Measurements from ENCODE around the gene RASSF5.
A peak's percentile ranks its signal among the peaks of the same experiment; 100 is the strongest.
"Not testable (repeated sequence)": the region's sequence is repeated elsewhere in the genome, so short reads cannot be mapped to it uniquely, and the experiment has no call there.

Gene RASSF5

DNA sequence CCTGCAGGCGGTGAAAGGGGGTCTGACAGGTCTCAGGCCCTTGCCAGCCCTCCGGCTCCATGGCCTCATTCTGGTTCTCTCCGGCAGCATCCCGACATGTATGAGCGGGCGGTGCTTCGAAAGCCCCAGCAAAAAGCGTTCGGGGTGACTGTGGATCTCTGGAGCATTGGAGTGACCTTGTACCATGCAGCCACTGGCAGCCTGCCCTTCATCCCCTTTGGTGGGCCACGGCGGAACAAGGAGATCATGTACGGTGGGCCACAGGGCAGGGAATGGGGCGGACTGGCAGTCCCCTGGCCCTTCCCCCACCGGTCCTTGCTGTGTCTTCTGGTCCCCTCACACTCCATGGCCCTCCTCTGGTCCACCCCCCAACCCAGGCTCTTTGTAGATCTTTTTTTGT lies 30.7 kb upstream of the RASSF5 start:
- DNase-seq (ENCODE audit: low read depth): no peak

DNA sequence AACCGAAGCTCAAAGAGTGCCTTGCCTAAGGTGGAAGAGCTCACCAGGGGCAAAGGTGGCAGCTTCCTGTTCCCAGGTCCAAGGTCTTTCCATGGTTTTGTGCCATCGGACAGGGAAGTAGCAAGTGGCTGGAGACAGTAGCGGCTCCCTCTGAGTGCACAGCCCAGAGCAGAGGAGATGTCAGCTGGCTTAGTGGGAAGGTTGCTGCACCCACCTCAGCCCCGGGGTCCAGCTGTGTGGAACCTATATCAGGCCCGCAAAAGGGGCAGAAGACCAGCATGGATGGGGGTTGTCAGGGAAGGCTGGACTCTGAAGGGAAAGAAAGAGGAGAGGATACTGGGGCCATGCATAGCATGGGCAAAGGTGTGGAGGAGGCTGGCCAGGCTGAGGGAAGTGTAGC lies 30.2 kb upstream of the RASSF5 start:
- DNase-seq (ENCODE audit: low read depth): no peak

DNA sequence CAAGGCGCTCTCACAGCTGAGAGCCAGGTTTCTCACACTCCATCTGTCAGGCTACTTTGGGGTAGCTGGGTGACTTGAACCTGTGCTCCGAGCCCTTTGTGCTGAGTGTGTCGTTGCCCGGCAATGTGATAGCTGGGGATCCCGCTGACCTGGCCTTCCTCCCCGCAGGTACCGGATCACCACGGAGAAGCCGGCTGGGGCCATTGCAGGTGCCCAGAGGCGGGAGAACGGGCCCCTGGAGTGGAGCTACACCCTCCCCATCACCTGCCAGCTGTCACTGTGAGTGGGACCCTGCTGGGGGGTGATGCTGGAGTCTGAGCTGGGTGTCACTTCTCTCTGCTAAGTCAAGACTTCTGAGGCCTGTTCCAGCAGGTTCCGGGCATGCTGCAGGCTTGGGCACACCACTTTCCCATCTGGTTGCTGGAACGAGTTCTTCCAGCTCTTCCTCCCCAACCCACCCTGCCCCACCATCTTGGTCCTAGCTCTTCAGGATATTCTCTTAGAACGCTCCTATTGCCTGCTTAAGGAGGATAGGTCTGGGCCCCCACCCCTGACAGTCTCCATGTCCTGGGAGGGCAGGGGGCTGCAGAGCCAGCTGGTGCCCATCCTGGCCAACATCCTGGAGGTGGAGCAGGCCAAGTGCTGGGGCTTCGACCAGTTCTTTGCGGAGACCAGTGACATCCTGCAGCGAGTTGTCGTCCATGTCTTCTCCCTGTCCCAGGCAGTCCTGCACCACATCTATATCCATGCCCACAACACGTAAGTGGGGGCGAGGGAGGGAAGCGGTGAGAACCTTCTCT lies 29.6 kb upstream of the RASSF5 start:
- DNase-seq (ENCODE audit: low read depth): no peak

DNA sequence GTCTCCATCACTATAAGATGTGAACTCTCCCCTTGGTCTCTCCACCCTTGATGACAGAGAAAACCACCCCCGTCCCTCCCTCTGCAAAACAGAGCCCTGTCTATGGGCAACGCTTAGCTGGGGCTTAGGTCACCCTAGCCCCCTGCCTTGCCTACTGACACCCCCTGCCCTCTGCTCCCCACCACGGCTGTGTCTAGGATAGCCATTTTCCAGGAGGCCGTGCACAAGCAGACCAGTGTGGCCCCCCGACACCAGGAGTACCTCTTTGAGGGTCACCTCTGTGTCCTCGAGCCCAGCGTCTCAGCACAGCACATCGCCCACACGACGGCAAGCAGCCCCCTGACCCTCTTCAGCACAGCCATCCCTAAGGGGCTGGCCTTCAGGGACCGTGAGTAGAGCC lies 28.6 kb upstream of the RASSF5 start:
- no peak for DNase-seq (ENCODE audit: low read depth)

DNA sequence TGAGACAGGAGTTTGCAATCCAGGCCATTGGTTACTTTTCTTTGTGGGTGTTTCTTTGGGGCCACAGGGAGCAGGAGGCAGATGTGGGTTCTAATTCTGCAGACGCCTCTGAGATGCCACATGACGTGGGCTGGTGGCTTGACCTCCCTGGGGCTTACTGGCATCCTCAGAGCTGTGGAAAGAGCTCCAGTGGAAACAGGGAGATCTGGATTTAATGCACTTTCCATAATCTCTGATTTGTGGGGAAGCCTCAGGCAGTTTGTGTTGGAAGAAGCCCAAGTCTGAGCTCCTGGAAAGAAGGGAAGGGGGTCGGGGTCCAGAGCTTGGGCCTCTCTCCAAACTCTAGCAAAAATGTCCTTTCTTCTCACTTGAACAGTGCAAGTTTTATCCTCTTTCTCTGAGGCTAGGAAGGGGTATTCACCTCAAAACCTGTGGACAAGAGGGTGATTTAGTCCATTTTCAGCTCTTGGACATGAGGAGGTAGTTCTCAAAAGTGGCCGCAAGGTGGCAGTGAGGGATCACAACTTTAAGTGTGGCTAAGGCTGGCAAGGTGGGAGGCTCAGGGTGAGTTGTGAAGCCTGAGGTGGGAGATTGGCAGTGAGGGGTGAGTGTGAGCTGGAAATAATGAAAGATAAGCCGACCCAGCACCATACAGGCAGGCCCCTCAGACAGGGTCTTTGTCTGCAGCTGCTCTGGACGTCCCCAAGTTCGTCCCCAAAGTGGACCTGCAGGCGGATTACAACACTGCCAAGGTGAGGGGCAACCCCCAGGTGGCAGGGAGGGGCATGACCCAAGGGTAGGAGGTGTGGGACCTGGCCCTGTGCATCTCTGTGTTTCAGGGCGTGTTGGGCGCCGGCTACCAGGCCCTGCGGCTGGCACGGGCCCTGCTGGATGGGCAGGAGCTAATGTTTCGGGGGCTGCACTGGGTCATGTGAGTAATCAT lies 27.9 kb upstream of the RASSF5 start:
- DNase-seq (ENCODE audit: low read depth): peak; percentile 72

DNA sequence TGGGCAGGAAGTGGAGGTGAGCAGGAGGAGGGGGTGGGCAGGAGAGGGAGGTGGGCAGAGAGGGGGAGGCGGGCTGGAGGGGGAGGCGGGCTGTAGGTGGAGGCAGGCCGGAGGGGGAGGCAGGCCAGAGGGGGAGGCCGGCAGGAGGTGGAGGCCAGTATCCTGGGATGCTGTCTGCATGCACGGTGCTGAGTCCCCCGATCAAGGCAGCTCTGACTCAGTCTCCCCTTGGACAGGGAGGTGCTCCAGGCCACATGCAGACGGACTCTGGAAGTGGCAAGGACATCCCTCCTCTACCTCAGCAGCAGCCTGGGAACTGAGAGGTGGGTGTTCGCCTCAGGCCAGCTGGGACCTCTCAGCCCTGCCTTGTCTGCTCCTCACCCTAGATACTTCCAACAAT lies 27.1 kb upstream of the RASSF5 start:
- no peak for DNase-seq (ENCODE audit: low read depth)

DNA sequence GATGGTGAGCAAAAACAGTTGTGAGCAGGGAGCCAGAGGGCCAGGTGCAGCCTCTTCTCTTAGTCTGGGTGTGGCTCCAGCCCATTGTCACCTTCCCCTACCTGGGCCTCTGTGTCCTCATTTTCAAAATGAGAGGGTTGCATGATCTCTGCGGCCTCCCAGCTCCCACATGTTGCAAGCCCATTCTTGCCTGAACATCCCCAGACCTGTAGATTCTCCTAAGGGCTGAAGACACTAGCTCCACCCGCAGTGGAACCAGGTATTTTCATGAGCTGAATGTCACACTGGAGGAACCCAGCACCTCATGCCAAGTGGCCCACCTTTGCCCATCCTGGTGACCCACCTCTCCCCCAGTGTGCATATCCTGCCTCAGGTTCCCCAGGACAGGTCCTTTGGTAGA lies 24.7 kb upstream of the RASSF5 start:
- DNase-seq (ENCODE audit: low read depth): no peak

DNA sequence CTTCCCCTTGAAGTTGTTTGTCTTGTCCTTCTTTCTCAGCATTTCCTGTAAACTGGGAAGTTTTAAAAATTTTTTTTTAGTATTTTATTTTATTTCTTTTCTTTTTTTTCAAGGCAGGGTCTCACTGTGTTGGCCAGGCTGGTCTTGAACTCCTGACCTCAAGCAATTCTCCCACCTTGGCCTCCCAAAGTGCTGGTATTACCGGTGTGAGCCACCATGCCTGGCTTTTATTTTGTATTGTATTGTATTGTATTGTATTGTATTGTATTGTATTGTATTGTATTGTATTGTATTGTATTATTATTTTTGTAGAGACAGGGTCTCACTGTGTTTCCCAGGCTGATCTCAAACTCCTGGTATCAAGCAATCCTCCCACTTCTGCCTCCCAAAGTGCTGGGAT lies 23.5 kb upstream of the RASSF5 start:
- not testable (repeated sequence) for DNase-seq (ENCODE audit: low read depth)

DNA sequence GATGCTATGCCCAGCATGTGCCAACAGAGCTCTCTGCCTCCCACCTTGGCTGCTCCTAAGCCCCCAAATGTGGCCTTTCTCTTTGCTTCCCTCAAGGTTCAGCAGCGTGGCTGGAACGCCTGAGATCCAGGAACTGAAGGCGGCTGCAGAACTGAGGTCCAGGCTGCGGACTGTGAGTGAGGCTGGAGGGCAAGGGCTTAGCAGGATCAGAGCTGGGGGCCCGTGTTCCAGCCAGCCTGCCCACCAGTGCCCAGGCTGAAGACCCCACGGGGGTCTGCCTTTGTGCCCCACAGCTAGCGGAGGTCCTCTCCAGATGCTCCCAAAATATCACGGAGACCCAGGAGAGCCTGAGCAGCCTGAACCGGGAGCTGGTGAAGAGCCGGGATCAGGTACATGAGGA lies 22.4 kb upstream of the RASSF5 start:
- DNase-seq (ENCODE audit: low read depth): no peak

DNA sequence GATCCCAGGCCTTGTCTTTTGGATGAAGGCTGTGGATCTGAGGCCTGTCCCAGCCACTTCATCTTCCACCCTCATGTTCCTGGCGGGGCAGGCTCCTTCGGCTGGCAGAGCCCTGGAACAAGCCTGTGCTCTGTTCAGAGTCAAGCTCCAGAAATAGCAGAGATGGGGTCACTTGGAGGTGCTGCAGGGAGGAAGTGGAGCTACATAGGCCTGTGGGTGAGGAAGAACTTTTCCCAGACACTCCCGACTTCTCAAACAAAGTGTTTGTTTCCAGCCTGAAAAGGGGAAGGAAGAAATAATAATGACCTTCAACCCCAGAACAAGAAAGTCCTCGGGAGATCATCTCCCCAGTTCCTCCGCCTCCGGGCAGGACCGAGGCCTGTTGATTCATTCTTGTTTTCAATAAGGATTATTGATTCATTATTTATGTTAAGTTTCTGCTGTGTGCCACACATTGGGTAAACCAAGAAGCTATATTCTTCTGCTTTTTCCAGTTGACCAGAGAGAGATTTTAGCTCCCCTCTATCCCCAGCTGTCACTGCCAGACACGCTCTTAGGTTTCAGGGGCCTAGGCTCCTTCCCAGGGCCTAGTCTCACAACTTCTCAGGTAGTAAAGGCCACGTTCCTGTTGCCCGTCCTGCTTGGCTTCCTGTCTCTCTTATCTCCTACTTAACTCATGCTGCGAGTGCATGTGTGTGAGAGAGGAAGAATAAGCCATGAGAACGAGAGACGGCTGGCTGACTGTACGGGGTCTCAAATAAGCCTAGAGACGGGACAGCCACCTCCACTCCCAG lies 20.1 kb upstream of the RASSF5 start:
- DNase-seq (ENCODE audit: low read depth): no peak

DNA sequence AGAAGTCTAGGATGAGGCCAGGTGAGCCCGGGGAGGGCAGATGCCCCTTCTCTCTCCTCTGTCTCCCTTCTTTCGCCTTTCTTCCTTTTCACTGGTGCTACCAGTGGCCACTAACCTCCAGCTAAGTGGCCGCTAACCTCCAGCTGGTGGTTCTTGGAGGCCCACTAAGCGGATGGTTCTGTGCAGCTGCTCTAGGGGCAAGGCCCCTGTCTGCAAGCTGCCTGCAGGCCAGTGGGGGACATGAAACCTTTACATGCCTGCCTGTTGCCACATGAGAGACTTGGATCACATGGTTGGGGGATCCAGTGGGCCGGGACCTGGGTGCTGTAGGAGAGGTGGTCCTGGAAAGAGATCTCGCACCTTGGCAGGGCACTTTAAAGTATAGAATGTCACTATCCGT lies 19.4 kb upstream of the RASSF5 start:
- DNase-seq (ENCODE audit: low read depth): no peak

DNA sequence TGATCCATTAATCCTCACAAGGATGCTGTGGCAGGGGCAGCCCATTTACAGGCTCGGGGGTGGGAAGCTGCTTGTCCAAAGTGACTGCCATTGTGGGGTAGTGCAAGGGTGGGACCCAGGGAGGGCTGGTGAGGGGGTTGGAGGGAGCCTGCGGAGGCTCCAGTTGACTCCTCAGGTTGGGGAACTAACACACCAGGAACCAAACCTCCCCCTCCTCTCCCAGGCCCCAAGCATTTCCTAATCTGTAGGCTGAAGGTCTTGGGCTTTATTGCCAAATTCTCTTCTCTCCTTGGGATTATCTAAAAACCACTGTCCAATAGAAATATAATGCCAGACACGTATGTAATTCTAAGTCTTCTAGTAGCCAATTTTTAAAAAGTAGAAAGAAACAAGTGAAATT lies 18.9 kb upstream of the RASSF5 start:
- DNase-seq (ENCODE audit: low read depth): peak; percentile 21

DNA sequence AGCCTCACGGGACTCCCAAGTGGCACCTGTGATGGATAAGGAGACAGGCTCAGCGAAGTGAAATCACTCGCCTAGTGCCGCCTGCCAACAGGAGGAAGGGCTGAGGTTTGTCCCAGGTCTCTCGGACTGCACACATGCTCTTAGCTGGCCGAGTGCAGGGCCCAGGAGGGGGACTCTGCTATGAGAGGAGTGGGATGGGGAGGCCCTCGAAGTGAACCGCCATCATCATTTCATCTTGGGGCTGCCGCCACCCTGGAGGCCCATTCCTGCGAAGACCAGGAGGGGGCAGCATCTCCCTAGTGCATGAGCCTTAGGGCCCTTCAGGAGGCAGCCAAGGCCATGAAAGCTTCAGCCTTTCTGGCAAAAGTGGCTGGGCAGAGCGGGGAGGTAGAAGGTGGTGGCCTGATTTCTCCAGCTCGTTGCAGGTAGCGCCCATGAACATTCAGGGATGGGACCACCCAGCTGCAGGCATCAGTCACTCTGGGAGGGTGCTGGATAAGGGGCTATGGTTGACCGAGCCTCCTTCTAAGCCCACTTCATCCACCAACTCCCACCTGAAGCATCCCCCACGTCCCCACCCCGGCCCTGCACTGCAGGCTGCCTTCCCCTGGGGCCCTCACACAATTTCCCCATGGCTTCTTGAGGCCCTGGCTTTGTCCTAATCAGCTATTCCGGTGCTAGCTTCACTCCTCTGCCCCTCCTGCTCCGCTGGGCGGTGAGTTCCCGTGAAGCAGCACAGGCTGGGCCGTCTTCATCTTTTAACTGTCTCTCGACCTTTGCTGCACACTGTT lies 17.2 kb upstream of the RASSF5 start:
- DNase-seq (ENCODE audit: low read depth): peak; percentile 69

DNA sequence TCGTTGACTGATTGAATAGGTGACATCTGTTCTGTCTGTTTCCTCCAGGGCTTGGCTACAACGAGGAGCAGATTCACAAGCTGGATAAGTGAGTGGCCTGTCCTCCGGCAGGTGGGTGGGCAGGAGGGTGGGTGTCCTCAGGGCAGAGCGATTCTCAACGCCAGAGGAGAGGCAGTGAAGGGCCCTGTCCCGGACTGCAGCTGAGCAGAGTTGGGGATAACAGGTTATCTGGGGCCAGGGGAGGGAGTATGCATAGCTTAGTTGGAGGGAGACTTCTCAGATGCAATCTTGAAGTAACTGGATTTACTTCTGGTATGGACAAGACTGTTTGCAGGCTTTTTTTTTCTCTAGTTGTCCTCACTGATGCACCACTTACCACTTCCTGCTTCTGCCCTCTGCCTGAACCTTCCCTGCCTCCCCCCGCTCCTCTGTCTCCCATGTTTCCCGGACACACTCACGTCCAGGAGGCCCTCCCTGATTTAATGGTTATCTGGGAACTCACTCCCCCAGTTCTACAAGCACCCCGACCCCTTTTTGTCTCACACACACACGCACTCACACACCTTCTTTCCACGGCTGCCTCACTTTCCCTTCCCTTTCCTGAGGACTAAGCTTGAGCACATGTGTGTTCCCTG lies 16.4 kb upstream of the RASSF5 start:
- DNase-seq (ENCODE audit: low read depth): peak; percentile 90

DNA sequence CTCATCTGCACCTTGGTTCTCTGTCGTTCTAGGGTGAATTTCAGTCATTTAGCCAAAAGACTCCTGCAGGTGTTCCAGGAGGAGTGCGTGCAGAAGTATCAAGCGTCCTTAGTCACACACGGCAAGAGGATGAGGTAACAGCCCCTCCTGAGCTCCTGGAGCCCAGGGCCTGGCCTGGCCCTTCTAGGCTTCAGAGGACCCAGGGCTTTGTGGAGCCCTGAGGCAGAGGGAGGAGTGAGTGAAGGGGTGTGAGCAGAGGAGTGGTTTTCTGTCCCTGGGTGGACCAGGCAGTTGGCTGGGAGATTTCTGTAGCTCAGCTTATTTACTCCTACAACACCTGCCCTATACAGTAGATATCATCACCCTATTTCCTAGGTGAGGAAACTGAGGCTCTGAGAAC lies 15.7 kb upstream of the RASSF5 start:
- DNase-seq (ENCODE audit: low read depth): no peak

DNA sequence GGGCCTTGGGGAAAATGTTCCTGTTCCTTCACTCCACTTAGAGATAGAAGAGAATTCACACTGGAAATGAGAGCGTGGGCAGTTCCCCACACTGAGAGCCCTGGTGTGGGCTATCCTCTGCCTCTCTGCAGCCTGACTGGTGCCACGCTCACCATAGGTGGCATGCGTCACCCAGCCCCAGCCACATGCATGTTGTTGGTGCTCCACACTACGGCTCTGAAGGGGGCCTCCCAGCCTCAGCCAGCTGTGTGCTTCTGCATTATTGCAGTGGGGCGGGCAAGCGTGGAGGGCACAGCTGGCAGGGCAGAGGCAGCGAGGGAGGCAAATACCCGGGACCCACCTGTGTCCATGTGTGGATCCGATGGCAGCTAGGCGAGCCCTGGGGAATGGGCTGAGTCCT lies 14.7 kb upstream of the RASSF5 start:
- DNase-seq (ENCODE audit: low read depth): no peak

DNA sequence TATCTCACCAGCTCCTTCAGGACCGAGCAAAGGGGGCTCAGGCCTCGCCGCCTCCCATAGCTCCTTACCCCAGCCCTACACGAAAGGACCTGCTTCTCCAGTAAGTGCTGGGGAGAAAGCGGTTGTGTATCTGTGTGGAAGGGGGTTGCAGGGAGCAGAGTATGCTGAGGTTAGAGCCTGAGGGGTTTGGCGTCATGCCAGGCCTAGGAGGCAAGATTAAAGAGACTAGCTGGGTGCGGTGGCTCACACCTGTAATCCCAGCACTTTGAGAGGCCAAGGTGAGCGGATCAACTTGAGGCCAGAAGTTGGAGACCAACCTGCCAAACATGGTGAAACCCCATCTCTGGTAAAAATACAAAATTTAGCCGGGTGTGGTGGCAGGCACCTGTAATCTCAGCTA lies 14.1 kb upstream of the RASSF5 start:
- no peak for DNase-seq (ENCODE audit: low read depth)

DNA sequence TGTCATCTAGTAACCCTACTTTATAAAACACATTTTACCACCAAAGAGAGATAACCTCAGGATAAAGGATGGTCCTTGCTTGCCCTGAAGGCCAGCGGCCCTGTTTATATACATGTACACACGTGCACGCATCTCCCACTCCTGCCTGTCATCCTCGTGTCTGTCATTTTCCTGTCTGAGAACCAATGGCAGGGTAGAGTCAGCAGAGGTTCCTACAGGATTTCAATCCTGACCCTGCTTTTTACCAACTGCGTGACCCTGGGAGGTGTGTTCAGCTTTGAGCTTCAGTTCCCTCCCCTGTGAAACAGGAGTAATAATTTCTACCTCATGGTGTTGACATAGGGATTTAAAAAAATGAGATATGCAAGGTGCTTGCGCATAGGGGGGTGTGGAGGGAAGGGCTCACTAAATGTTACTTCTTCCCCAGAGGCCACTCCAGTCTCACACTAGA lies 12.3 kb upstream of the RASSF5 start:
- peak; percentile 24 for DNase-seq (ENCODE audit: low read depth)

DNA sequence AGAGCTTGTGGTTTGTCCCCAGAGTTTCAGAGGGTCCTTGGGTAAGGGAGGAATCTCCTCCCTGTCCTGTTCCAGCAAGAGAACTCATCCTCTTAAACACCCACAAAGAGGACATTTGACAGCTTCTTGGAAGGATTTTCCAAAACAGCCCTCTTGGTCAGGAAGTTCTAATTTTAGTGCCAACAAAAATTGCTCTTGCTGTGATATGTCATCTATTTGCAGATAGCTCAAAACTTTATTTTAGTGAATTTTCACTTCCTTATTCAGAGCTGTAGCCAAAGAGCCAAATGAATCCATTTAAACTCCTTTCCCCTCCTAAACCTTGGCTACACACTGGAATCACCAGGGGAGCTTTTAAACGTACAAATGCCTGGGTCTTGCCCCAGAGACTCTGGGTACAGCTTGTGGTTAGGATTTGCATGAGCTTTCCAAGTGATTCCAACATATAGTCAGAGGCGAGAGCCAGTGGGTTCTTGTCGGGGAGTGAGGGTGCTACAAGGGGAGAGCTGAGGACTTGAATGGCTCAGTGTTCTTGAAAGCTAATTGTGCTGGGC lies 11.8 kb upstream of the RASSF5 start:
- DNase-seq (ENCODE audit: low read depth): peak; percentile 46

DNA sequence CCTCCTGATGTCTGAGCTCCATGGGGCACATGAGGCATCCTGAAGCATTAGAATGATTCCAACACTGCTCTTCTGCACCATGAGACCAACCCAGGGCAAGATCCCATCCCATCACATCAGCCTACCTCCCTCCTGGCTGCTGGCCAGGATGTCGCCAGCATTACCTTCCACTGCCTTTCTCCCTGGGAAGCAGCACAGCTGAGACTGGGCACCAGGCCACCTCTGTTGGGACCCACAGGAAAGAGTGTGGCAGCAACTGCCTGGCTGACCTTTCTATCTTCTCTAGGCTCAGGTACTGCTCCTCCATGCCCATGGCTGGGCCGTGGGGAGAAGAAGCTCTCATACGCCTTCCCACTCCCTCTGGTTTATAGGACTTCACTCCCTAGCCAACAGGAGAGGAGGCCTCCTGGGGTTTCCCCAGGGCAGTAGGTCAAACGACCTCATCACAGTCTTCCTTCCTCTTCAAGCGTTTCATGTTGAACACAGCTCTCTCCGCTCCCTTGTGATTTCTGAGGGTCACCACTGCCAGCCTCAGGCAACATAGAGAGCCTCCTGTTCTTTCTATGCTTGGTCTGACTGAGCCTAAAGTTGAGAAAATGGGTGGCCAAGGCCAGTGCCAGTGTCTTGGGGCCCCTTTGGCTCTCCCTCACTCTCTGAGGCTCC lies 11.1 kb upstream of the RASSF5 start:
- DNase-seq (ENCODE audit: low read depth): no peak

All from amniotic epithelial cell (primary cell).